OCI-LY1 (cell line): Measurements from ENCODE around the gene PKNOX1.

ENCODE experiments used
- CTCF ChIP-seq: fragments of 200-600 bp; sonication (generic), shearing (Covaris generic); IDR thresholded peaks from 2 replicates; pipeline ENCODE4 v1.5.1; 2017; ENCODE audit warnings: mild to moderate bottlenecking, antibody characterized with exemption, low read length, moderate library complexity, mixed read lengths
- EZH2 ChIP-seq: fragments of 200-600 bp; sonication (generic), shearing (Covaris generic); IDR thresholded peaks from 2 replicates; pipeline ENCODE4 v1.8.0; 2017; ENCODE audit warnings: borderline replicate concordance, mixed run types, mild to moderate bottlenecking, antibody characterized with exemption, low read length, moderate library complexity, mixed read lengths

GRCh38 chr21:43015906-43016540, 41.7 kb downstream of the PKNOX1 start:
- TF ChIP-seq CTCF (no peak), EZH2 (no peak)
